ENCODE measurements around the gene MRPS15.
"Not testable (repeated sequence)": the region's sequence is repeated elsewhere in the genome, so short reads cannot be mapped to it uniquely, and the experiment has no call there.

Gene MRPS15

DNA sequence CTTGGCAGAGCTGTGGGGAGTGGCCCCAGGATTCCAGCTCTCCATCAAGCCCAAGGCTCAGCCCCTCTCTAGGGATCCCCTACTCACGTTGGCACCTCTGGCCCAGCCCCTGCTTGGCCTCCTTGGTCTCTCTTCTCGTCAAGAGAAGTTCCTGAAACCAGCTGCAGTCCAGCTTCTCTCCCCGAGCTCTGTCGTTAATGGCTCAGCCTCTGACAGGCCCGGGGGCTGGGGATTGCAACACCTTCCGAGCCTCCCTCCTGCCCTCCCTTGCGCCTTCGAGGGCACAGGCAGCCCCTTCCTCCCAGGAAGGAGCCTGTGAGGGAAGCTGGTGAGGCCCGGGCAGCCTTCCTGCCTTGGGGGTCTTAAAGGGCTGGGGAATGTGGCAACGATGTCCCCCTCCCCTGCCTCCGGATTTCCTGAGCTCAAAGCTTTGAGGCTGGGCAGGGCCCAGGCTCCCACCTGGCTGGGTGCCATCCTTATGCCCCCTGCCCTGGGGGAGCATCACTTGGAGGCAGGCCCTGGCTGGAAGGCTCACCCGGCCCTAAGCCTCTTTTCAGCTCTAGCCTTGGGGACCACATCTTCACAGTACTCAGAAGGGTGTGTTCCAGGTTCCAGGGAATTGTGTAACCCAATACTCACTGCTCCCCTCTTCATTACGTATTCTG lies 18.7 kb upstream of the MRPS15 start, which contains the start of gene CSF3R:
Gene CSF3R, minus strand, starts transcription at position 190 of the 665 bp plus-strand sequence. CDS start 3,417 bp downstream, outside the sequence.
- DNase-seq (ENCODE audit: low spot score): no peak

DNA sequence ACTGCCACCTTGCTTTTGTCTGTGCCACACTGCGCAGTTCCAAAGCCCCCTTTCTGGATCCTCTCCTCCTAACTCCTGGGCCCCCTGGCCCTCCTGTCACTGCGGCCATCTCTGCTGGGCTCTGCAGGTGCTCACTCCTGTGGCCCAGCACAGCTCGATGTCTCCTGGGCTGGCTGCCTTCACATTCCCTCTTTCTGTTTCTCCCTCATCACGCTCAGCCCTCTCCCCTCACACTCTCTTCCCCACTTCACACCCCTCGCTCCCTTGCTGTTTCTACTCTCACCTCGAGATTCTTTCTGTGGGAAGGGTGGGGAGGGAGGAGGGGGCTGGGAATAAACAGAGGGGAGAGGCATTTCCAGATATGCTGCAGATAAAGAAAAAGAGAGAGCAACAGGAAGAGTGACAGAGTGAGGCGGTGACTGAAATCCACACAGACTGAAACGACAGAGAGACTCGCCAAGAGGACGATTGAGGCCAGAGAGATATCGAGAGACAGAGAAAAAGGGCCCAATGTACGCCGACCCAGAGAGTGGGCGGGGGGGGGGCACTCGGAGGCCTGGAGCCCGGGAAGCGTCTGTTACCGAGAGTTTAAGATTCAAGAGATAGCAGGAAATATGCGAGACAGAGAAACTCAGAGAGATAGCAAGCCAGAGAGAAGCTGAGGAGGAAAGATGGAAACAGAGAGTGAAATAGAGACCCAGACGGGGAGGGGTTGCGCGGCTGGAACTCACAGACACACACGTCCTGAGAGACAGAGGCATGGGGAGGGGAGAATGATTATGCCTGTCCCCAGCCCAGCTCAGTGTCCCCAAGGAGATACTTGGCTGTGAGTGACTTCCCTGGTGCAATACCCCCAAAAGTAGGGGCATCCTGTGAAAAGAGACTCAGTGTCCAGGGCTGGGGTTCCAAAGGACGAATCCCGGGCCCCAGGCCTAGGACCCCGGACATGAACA lies 17.9 kb upstream of the MRPS15 start:
- DNase-seq (ENCODE audit: low spot score): no peak

DNA sequence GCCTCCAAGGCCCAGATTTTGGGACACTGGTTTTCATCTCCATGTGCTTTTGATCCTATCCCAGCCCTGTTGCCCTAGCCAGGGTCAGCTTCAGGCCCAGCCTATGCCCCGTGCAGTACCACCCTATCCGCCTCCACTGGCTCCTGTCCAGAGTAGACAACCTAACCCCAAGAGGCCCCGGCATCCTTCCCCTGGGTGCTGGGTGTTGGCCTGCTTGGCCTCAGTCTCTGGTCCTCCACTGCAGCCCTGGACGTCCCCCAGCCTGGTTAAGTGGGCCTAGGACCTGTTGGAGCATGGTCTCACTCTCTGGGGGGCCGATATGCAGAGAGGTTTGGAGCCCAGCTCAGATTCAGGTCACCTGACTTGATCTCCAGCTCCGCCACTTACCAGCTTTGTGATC lies 16.9 kb upstream of the MRPS15 start:
- no peak for DNase-seq (ENCODE audit: low spot score)

DNA sequence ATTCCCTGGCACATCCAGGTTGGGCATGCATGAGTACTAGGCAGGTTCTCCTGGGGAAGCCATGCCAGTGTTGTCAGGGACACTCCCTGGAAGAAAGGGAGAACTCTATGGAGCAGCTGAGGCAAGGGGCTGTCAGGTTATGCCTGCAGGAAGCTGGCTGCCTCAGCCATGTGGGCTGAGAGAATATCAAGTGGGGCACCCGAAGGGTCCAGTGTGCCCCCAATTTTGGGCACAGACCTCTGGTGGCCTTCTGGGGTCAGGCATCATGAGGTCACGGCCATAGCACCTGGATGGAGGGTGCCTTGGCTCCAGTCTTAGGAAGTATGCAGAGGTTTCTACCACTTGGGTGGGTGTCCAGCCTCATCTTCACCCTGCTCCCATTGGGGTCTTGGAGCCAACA lies 16.0 kb upstream of the MRPS15 start:
- no peak for DNase-seq (ENCODE audit: low spot score)

DNA sequence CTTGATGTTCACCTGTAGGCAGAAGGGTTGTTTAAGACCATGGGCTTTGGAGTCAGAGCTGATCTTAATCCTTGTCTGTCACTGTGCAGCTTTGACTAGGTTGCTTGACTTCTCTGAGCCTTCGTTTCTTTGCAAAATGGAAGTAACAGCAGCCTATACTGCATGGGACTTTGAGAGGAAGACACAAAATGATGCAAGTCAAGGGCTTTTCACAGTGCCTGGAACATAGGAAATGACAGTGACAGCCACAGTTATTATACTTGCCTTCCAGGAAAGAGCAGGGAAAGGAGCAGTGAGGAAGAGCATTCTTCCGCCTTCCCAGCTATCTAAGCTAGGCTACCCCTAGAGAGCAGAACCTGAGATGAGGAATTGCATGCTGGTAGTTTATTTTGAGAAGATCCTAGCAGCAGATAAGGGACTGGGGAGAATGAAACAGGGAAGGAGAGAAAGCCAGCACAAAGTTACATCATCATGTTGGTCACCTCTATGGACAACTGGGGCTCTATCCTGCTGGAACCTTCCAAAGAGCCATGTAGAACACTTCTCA lies 15.4 kb upstream of the MRPS15 start:
- no peak for DNase-seq (ENCODE audit: low spot score)

DNA sequence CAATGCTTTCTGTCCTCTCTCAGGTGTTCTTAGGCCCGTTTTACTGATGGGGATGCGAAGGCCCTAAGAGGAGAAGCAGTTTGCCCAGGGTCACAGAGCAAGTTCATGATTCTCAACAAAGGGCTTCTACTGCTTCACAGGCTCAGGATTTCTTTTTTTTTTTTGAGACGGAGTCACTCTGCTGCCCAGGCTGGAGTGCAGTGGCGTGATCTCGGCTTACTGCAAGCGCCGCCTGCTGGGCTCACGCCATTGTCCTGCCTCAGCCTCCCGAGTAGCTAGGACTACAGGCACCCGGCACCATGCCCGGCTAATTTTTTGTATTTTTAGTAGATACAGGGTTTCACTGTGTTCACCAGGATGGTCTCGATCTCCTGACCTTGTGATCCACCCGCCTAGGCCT lies 13.4 kb upstream of the MRPS15 start:
- DNase-seq (ENCODE audit: low spot score): not testable (repeated sequence)

DNA sequence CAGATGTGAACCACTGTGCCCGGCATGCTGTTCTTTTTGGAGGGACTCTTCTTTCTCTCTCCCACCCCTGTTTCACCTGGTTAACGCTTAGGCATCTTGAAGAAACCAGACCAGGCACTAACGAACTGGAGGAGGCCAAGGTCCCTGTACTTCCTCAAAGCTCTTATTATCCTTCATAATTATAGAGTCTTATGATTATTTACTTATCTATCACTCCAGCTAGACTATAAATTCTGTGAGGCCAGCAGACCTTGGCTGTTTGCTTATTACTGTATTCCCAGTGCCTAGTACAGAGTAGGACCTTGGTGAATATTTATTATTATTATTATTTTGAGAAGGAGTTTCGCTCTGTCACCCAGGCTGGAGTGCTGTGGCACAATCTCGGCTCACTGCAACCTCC lies 12.8 kb upstream of the MRPS15 start:
- no peak for DNase-seq (ENCODE audit: low spot score)

DNA sequence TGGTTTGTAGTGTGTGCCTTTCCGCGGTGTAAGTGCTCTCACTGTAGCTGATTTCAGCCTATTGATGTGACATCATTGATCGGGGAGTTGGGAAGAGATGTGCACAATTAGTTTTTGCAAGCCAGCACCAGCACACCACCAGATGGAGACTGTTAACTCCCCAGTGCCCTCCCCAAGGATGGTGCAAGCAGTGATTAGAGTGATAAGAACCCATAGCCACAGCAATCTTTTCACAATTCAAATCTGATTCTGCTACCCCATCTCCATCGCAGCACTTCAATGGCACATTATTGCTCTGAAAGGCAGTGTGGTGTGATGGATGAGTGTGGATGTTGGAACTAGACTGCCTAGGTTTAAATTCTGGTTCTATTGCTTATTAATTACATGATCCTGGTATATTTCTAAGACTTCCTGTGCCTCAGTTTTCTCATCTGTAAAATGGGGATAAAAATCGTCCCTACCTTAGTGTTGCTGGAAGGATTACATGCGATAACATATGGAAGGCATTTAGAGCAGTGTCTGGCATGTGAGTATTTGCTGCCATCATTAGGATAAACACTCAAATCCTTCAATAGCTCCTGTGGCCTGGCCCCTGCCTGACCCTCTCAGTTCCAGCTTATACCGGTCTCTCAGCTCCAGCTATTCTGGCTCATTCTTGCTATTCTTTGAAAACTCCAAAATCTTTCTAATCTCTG lies 11.9 kb upstream of the MRPS15 start:
- no peak for DNase-seq (ENCODE audit: low spot score)

DNA sequence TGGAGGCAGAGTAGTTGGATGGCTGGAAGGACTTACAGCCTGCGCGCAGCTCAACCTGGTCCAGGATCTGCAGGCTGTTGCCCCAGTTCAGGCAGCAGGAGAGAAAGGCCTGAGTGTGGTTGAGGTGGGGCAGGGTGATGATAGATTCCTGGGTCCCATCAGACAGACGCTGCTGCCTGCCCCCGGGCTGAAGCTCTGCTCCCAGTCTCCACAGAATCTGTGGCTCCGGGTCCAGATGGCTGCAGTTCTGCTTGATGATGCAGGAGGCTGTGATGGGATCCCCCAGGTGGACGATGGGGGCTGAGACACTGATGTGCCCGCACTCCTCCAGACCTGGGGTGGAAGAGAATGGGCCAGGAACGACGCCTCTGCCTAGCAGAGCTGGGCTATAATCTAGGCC lies 11.2 kb upstream of the MRPS15 start:
- no peak for DNase-seq (ENCODE audit: low spot score)

DNA sequence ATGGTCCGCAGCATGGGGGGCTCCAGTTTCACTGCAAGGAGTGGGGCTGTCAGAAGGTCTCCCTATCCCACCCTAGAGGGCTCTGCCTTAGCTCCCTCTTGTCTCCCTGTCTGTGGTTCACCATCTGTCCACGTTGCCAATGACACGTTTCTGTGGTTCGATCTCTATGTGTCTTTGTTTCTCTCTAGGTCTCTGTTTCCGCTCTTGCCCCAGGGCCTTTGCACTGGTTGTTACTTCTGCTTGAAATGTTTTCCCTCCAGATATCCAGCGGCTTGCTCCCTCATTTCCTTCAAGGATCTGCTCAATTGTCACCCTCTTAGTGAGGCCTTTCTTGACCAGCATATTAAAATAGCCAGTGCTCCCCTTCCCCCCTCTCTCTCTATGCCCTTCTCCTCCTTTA lies 8.5 kb upstream of the MRPS15 start:
- no peak for DNase-seq (ENCODE audit: low spot score)

DNA sequence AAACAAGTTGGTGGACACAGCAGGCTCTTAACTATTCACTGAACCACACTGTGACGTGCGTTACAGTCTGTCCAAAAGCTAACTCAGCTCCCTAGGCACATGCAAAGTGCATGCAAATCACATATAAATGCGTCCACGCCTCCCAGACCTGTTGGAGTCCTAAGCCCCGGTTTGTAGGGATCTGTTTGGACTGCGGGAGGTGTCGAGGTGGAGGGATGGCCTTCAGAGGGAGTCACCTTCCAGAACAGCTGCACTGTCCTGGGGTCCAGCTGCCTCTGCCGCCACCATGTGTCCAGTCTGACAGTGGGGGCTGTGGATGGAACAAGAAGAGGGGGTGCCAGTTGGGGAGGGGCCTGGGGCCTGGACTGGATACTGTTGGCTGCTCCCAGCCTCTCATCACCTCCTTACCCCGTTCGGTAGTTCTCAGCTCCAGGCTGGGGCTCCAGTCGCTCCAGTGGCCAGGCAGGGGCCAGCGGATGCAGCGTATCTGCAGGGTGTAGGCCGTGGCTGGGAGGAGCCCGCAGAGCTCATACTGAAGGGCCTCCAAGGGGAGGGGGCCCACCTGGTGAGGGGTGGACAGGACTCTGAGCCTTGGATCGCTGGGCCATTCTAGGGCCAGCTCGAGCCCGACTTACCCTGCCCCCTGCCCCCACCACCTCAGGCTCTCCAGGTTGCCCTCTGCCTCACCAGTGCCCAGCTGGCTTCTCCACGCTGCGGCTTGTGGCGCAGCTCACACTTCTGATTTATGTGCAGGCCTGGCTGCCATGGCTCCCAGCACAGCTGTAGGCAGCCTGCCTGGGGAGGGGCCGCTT lies 7.9 kb upstream of the MRPS15 start:
- DNase-seq (ENCODE audit: low spot score): no peak

DNA sequence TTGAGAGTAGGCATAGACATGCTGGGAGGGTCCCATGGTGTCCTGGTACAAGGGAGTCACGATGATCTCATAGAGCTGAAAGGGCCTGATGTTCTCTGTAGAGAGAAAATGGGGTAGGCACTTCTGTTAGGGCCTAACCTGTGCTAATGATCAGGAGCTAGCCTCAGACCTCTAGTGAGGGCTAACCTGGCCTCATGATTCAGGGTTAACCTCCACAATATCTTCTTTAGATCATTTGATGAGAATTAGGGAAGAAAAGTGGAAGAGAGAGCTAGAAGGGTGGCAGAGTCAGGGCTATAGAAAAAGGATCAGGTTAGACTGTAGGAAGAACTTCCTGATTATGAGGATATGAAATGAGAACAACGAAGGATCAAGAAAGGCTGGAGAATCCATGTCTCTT lies 5.0 kb upstream of the MRPS15 start:
- DNase-seq (ENCODE audit: low spot score): no peak

DNA sequence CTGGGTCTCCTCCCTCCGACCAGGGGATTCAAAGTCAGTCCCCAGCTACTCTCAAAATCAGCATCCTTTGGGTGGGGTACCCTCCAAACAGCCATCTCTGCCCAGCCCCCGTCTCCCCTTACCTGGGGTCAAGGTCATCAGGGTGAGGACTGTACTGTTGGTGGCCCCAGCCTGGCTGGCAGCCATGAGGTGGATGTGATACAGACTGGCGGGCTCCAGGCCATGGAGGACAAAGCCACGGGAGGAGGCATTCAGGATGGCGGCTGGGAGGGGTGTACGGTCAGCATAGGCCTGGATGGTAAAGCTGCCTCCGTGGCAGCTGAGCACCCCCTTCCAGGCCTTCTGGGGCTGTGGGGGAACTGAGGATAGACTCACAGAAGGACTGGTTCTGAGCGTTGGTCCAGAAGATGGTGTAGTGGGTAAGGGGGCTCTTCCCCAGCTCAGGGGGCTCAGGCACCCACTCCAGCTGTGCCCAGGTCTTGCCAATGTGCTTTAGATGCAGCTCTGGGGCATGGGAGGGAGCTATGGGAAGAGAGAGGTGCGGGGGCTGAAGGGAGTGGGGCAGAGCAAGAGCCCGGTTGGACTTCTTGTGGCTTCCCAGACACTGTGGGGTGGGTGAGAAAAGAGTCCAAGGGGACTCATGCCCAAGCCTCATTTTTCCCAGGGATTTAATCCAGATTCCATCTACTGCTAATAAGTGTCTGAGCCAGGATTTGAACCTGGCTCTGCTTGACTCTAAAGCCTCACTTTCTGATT lies 3.7 kb upstream of the MRPS15 start:
- DNase-seq (ENCODE audit: low spot score): no peak

DNA sequence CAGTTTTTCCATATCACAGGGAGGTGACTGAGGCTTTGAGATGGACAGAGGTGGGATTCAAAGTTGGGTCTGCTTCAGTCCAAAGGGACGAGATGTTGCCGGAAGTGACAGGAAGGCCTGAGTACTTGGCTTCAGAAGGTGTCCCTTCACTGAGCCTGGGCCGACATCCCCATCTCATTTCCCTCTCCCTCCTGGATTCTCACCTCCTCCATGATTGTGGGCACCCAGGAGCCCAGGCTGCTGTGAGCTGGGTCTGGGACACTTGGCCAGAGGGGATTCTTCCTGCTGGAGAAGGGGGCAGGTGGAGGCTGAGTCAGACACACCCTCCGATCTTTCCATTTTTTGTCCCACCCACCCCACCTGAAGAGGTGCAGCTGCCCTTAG lies 2.8 kb upstream of the MRPS15 start:
- DNase-seq (ENCODE audit: low spot score): no peak

DNA sequence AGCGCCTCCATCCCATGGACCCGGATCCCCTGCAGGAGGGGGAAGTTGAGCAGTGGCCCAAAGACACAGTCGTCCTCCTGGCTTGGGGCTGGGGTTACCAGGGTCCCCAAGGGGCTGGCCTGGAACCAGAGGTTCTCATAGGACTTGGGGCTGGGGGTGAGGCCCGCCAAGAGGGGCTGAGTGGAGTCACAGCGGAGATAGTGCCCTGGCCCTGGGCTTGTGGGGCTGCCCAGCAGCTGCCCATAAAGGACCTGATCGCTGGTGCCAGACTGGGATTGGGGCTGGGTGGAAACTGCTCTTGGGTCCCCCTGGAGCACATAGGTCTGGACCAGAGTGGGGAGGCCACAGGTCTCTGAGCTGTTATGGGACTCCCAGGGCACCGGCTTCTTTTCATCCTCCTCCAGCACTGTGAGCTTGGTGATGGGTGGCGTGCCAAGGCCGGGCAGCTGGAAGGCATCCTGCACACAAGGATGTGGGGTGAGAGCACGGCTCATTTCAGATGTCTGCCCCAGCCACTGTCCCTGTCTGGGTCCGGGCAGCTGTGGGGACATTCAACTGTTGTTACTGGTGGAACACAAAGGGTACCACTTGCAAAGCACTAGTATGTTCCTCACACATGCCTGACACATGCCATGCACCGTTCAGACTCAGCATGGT lies 2.3 kb upstream of the MRPS15 start:
- no peak for DNase-seq (ENCODE audit: low spot score)

DNA sequence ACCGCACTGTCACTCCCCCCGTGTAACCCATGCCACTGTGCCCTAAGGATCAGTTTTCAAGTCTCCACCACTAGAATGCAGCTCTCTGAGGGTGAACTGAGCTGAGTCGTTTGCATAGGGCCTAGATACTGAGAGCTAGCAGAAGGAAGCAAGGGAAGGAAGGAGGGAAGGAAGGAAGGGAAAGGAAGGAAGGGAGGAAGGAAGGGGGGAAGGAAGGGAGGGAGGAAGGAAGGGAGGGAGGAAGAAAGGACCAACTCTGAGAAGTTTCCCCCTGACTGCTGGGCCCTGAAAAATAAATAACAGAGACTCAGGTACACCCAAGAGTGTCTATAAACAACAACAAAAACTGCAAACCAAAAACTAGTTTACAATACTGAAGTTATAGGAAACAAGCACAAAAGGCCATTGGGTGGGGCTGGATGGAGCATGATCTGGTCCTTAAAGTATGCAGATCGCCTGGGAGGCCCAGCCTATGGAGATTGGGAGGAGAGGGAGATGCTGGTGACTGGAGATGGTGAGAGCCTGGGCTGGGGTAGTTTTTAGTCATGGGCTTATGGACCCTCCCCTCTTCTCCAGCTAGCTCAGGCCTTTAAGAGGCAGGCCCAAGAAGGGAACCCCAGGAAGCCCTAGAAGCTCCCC lies 1.7 kb upstream of the MRPS15 start:
- no peak for DNase-seq (ENCODE audit: low spot score)

DNA sequence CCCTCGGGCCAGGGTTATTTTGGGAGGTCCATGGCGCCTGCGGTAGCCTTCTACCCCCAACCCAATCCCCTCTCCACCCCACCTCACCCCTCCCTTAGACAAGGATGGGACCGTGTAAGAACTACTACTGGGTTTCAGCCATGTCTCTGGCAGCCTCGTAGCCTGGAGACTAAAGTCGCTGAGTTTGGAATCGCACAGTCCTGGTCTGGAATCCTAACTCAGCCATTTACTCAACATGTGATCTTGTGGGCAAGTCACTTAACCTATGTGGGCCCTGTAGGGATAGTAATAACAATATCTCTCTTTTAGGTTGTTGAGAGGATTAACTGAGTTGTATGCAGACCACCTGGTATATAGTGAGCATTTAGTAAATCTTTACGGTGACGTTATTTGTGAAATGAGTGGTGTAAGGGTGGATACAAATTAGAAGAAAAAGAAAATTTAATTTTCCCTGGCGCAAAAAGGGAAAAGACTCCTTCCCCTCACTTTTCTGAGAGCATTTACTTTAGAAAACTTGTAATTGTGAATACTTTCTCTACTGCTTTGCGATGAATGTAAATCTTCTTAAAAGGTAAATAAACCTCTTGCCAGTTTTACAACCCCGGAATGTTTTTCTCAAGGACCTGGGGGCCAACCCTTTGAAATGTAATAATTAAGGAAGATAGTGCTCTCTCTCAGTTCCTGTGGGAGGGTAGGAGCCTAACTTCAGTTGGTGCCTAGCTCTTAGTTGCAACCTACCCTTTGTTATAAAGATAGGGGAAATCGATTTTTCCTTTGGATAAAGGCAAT lies 615 bp upstream of the MRPS15 start:
- no peak for DNase-seq (ENCODE audit: low spot score)

DNA sequence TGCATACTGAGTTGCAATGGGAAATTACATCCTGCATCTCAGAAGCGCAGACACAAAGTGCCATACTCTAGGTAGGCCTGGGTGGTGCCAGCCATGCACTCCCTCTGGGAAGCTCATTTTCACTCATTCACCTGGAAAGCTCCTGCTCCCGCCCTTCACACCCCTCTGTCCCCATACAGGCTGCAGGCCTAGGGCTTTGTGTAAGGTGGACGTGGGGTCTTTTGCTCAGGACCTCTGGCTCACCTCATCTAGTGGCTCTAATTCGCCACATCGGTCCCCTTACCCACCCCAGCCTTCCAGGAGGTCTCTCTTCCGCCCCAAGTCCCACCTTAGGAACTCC lies 751 bp downstream of the MRPS15 start:
- no peak for DNase-seq (ENCODE audit: low spot score)

DNA sequence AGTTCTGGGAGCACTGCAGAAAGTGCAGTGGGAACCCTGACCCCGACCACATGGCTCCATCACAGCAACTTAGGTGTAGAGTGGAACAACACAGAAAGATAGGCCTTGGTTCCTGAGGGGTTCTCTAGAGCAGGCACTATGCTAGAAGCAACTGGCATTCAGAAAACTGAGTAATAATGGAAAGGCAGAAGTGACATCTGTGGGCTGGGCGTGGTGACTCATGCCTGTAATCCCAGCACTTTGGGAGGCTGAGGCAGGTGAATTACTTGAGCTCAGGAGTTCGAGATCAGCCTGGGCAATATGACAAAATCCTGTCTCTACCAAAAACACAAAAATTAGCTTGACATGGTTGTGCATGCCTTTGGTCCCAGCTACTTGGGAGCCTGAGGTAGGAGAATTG lies 5.3 kb downstream of the MRPS15 start:
- no peak for DNase-seq (ENCODE audit: low spot score)
